AG10803 (cell line): ENCODE measurements around the gene PLA1A.
"Not testable (repeated sequence)": the region's sequence is repeated elsewhere in the genome, so short reads cannot be mapped to it uniquely, and the experiment has no call there.

Experiments
- DNase-seq: peaks from one replicate; pipeline ENCODE4 v3.0.0; 2010; ENCODE audit warnings: low read depth
- H3K4me3 ChIP-seq: 2 replicates; pipeline ENCODE4 v1.5.1; 2011; ENCODE audit warnings: mild to moderate bottlenecking, low read length, control low read depth
- TF ChIP-seq, protein P1 (sequence below): conservative IDR thresholded peaks from 2 replicates; pipeline ENCODE4 v1.5.1; 2011; ENCODE audit warnings: mild to moderate bottlenecking, low read length, control low read depth, inconsistent platforms

PLA1A gene

DNA sequence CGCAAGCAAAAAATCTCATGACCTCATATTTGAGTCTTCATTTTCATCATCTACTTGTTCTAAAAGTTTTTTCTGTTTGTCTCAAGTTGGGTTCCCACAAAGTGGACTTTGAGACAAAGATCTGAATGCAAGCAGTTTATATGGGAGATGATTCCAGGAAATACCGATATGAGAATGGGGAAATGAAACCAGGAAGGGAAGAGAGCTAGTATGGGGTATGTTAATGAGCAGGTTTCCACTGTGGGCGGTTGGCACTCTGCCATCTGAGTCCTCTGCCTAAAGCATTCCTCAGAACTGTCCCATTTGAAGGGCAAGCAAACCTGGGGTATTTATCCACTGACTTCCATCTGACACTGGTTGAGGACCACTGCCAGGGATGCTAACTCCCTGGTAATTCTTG, 9.6 kb upstream of the PLA1A start:
- TF ChIP-seq, protein P1, sequence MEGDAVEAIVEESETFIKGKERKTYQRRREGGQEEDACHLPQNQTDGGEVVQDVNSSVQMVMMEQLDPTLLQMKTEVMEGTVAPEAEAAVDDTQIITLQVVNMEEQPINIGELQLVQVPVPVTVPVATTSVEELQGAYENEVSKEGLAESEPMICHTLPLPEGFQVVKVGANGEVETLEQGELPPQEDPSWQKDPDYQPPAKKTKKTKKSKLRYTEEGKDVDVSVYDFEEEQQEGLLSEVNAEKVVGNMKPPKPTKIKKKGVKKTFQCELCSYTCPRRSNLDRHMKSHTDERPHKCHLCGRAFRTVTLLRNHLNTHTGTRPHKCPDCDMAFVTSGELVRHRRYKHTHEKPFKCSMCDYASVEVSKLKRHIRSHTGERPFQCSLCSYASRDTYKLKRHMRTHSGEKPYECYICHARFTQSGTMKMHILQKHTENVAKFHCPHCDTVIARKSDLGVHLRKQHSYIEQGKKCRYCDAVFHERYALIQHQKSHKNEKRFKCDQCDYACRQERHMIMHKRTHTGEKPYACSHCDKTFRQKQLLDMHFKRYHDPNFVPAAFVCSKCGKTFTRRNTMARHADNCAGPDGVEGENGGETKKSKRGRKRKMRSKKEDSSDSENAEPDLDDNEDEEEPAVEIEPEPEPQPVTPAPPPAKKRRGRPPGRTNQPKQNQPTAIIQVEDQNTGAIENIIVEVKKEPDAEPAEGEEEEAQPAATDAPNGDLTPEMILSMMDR: no peak
- H3K4me3 ChIP-seq: no peak overlapping the region
- no peak for DNase-seq

DNA sequence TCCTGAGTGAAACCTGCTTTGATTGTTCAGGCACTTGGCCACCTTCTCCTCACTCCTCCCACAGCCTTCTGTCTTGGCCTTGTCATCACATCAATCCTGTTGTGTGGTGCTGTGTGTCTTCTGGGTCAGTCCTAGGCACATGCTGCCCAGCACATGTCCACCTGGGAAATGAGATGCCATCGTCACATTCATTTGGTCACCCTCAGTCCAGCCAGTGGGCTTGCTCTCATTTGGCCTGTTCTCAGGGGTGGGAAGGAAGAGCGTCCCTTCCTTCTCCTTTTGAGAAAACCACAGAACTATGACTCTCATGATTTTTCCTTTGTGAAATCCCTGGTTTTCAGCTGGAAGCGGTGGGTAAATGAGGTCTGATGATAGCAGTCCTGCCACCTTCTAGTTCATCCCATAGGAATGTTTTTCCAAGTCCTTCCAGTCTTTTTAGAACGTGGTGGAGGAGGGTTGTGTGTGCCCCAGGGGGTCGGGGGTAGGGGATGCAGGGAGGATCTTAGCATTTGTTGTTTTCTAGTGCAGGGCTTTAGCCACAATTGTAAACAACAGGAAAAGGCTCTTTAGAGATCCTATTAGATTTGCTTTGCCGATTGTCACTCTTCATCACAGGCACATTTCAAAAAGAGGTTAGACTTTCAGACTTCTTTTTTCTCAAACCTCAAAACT, 8.4 kb upstream of the PLA1A start:
- H3K4me3 ChIP-seq: no peak overlapping the region
- DNase-seq: no peak

DNA sequence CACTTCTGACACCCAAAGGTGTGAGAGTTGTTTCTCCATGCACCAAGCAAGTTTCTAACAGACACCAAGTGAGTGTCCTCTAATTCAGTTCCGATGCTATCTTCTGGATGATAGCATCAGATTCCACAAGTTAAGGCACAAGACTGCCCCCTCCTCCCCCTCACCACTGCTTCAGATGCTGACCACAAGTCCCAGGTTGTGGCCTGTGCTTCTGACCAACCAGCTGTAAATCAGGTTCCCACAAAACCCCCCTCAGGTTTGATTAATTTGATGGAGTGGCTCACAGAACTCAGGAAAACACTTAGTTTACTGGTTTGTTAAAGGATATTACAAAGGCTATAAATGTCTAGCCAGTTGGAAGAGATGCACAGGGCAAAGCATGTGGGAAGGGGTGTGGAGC, 7.0 kb upstream of the PLA1A start:
- no peak overlapping the region for H3K4me3 ChIP-seq
- TF ChIP-seq, protein P1: no peak
- DNase-seq: no peak

More for the DNA sequence above, 8.4 kb upstream of the PLA1A start:
- TF ChIP-seq, protein P1: no peak

DNA sequence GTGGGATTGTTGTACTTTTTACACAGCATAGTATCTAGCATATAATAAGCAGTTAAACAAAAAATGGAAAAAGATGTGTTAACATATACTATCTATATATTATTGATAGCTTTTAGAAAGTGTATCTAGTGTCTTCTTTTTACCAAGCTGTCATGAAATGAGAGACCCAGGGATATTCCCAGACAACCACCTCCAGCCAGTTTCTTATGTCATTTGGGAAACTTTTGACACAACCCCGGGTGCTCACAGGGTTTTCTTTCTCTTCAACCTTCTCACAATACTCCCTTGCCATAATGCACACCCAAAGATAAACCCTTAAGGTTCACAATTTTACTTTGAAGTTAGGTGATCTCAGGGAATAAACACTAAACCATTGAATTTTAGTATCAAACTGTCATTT, 4.8 kb upstream of the PLA1A start:
- no peak for DNase-seq
- TF ChIP-seq, protein P1: no peak
- no peak overlapping the region for H3K4me3 ChIP-seq

DNA sequence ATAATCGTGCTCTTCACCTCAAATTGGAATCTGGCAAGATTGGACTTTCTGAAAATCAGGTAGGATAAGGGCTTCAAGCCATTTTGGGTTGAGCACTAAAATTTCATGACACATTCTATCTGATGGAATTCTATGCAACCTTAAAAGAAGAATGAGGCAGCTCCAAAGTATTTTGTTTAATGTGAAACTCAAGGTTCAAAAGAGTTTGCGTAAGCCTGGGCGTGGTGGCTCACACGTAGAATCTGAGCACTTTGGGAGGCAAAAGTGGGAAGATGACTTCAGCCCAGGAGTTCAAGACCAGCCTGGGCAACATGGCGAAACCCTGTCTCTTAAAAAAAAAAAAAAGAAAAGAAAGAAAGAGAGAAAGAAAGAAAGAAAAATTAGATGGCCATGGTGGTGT, 3.6 kb upstream of the PLA1A start:
- DNase-seq: no peak
- TF ChIP-seq, protein P1: no peak
- H3K4me3 ChIP-seq: no peak overlapping the region

DNA sequence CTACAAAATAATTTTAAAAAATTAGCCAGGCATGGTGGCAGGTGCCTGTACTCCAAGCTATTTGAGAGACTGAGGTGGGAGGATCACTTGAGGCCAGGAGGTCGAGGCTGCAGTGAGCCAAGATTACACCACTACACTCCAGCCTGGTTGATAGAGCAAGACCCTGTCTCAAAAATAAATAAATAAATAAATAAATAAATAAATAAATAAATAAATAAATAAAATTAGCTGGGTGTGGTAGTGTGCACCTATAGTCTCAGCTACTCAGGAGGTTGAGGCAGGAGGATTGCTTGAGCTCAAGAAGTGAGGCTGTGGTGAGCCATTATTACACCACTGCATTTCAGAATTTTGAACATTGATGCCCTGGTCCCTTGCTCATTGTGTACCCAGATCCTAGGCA, 2.8 kb upstream of the PLA1A start:
- H3K4me3 ChIP-seq, DNase-seq: not testable (repeated sequence)

DNA sequence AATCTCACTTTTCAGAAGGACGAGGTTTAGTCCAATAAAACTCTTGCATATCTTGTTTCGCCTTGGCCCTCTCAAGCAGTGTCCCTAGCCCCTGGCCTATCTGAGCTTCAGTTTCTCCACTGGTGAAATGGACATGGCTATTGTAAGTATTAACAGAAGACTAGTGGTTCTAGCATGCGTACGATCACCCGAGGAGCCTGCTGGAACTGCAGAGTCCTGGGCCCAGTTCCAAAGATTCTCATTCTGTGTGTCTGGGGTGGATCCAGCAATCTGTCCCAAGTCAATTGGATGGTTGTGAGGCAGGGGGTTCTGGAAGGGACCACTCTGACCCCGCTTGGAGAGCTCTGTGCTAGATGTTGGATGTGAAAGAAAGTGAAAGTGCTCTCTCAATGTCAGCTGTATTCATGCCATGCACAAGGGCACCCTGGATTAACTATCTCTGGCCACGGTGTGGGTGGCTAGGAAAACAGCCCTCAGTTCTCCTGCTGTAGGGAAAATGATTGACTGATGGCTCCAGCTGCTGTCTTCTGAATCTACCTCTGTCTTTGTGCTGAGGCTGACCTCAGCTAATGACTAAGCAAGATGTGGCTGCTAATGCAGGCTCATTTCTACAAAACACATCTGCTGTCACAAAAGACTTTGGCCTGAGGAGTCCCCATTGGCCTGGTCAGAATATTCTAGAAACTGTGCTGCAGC, 1.9 kb upstream of the PLA1A start:
- TF ChIP-seq, protein P1: no peak
- peak overlapping the region; percentile 43 for H3K4me3 ChIP-seq
- no peak for DNase-seq
